Ascending aorta (tissue), 1 donor: ENCODE results near the gene ZNF524. TPM values are rescaled to one million over a fixed set of nuclear protein-coding genes. Genes with fewer than 3 reads are reported as not detected.

Experiments used
- total RNA-seq: library from RNA; depleted of rRNA; stranded (reverse); fragments of >200 nt; gene quantifications from one replicate; pipeline ENCODE4 v1.1.0, GENCODE V29; 2016

Gene ZNF524
- total RNA-seq, 1 donor from 2014 or later: 28.6 TPM

Other genes with a start within 250 kb of the ZNF524 start
- gene COX6B2, start 245.6 kb upstream of the ZNF524 start, total RNA-seq: not detected
- not detected for gene GARIN5B, start 237.0 kb upstream of the ZNF524 start, total RNA-seq
- not detected for gene IL11, start 229.8 kb upstream of the ZNF524 start, total RNA-seq
- gene TMEM190, start 223.5 kb upstream of the ZNF524 start, total RNA-seq: not detected
- not detected for gene TMEM238, start 216.0 kb upstream of the ZNF524 start, total RNA-seq
- gene RPL28, start 214.4 kb upstream of the ZNF524 start, total RNA-seq: 542 TPM
- 82.6 TPM for gene UBE2S, start 192.5 kb upstream of the ZNF524 start, total RNA-seq
- gene SHISA7, start 157.0 kb upstream of the ZNF524 start, total RNA-seq: 0.85 TPM
- gene ISOC2, start 138.6 kb upstream of the ZNF524 start, total RNA-seq: 96.7 TPM
- gene C19orf85, start 135.5 kb upstream of the ZNF524 start, total RNA-seq: not detected
- 13.2 TPM for gene ZNF628, start 123.7 kb upstream of the ZNF524 start, total RNA-seq
- gene NAT14, start 115.1 kb upstream of the ZNF524 start, total RNA-seq: 21.6 TPM
- 22.4 TPM for gene SSC5D, start 111.9 kb upstream of the ZNF524 start, total RNA-seq
- gene SBK2, start 63.2 kb upstream of the ZNF524 start, total RNA-seq: not detected
- gene SBK3, start 54.7 kb upstream of the ZNF524 start, total RNA-seq: not detected
- 14.2 TPM for gene ZNF579, start 19.4 kb upstream of the ZNF524 start, total RNA-seq
- 30.5 TPM for gene FIZ1, start 771 bp upstream of the ZNF524 start, total RNA-seq
- 22.0 TPM for gene ZNF865, start 5.4 kb downstream of the ZNF524 start, total RNA-seq
- 14.7 TPM for gene ZNF784, start 24.3 kb downstream of the ZNF524 start, total RNA-seq
- 163 TPM for gene ZNF580, start 40.7 kb downstream of the ZNF524 start, total RNA-seq
- 12.1 TPM for gene ZNF581, start 43.4 kb downstream of the ZNF524 start, total RNA-seq
- gene CCDC106, start 47.9 kb downstream of the ZNF524 start, total RNA-seq: 27.6 TPM
- 221 TPM for gene U2AF2, start 54.7 kb downstream of the ZNF524 start, total RNA-seq
- 122 TPM for gene EPN1, start 74.9 kb downstream of the ZNF524 start, total RNA-seq
- gene NLRP9, start 138.1 kb downstream of the ZNF524 start, total RNA-seq: not detected
- gene RFPL4A, start 158.8 kb downstream of the ZNF524 start, total RNA-seq: not detected
- gene RFPL4AL1, start 168.8 kb downstream of the ZNF524 start, total RNA-seq: not detected
- not detected for gene NLRP11, start 231.7 kb downstream of the ZNF524 start, total RNA-seq
- not detected for gene NLRP4, start 236.3 kb downstream of the ZNF524 start, total RNA-seq